Adipose tissue (tissue), 3 donors: ENCODE data around the gene RFX3. TPM values are rescaled to one million over a fixed set of nuclear protein-coding genes. Genes with fewer than 3 reads are reported as not detected.

ENCODE experiments used
- H3K27ac ChIP-seq: one replicate; pipeline ENCODE4 v1.5.1; 2013; ENCODE audit warnings: low read depth, low read length
- WGBS, 3 donors: extraction: QIAGEN DNeasy Blood & Tissue Kit; methylation state at CpG; one replicate each; pipeline ENCODE4 v1.1.7; 2013; 5-methylcytosine and 5-hydroxymethylcytosine counted together
- polyA plus RNA-seq, 3 donors: library from polyadenylated mRNA; stranded (reverse); fragments of 200-250 nt; gene quantifications; one replicate each; pipeline ENCODE4 v1.2.3, GENCODE V29; 2013
- donor health status: healthy with polysubstance abuse.
- donor health status: Bipolar disorder and iron deficiency.
- donor health status: healthy.

The RFX3 gene
- polyA plus RNA-seq, 3 donors: 0.79 to 1.3 (median 1.0) TPM

DNA sequence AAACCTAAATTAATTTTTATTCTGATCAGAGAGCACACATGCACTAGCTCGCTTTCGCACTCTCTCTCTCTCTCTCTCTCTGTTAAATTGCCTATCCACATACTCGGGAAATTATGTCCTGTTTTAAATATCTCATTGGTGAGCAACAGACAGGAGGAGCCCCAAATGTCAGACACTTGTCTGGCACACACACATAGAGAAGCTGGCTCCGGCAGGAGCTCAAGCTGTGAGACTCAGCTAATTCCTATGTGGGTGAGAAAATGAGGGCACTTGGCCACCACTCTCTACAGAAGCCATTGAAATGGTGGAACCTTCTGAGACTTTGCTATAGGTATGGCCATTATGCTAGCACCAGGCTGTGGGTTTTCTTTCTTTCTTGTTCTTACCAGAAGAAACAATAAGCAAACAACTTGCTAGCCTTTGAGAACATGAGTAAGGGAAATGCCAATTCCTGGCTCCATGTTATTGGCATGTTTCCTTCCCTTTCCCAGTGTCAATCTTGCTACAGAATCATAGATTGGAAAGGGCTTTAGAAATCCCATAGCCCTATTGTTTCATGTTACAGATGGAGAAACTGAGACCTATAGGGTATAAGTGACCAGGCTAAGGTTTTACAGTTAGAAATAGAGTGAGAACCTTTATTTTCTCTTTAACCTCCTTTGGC, 9.0 kb downstream of the RFX3 start:
- 90 to 91% (median 90%) methylated on average over 4 of the region's 4 CpGs for WGBS, 3 donors
- H3K27ac ChIP-seq: no peak overlapping the region

DNA sequence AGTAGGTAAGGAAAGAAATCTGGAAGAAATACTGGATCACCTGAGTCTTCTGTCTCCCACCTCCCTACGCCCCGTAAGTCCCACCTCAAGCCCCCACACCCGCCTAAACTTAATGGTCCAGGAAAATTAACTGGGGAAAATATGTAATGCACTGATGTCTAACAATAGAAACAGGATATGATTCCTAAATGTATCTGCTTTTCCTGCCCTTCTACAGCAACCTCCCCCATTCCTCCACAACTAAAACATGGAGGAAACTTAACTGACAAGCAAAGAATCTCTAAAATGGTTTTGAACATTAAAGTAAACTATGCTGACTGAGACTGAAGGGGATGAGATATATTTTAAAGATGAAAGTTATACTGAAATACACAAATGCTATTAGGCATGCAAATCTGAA, 10.4 kb downstream of the RFX3 start:
- WGBS, 3 donors: 85 to 92% (median 91%) methylated on average over 3 of the region's 3 CpGs
- no peak overlapping the region for H3K27ac ChIP-seq

DNA sequence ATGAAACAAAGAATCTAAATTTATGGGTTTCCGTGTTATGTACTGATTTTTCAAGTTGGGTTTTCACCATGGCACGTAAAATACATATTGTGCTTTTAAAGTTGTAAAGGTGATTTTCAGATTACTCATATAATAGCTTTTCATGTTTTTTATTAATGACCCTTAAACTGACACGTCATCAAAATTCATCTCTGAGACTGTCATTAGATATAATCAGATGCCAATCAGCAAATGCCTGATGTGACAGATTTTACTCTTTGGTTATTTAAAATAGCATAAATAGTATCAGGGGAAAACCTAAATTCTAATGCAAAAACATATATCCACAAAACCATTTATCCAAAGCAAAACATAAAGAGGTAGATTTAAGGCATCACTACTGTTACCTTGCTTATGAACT, 11.0 kb downstream of the RFX3 start:
- 94 to 97% (median 94%) methylated on average over 3 of the region's 3 CpGs for WGBS, 3 donors
- no peak overlapping the region for H3K27ac ChIP-seq

GRCh38 chr9:3513265-3513818, 12.5 kb downstream of the RFX3 start:
- 43 to 93% (median 49%) methylated on average over 2 of the region's 2 CpGs for WGBS, 3 donors
- no peak overlapping the region for H3K27ac ChIP-seq

DNA sequence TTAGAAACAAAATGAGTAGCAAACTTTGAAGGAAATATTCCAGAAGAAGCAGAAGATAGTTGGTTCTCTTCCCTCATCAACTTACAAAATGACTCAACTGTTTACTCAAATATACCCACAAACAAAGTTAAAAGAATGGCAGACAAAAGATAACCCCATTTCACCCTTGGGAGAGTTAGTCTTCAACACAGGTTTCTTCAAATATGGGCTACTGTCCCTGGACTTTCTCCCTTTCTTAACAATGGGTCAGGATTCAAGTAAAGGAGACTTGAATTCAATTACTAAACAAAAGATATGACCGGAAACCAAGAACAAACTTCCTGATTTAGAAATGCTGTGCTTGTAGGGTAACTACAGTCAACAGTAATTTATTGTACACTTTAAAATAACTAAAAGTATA, 14.2 kb downstream of the RFX3 start:
- no peak overlapping the region for H3K27ac ChIP-seq

GRCh38 chr9:3510796-3511195, 15.0 kb downstream of the RFX3 start:
- WGBS, 3 donors: 92 to 97% (median 96%) methylated on average over 1 of the region's 1 CpG
- no peak overlapping the region for H3K27ac ChIP-seq

More for the DNA sequence above, 14.2 kb downstream of the RFX3 start:
- WGBS, 3 donors: 46 to 56% (median 49%) methylated on average over 1 of the region's 1 CpG

- 73 to 97% (median 81%) methylated on average over 1 of the region's 1 CpG for WGBS, 3 donors
- no peak overlapping the region for H3K27ac ChIP-seq
Observed at GRCh38 chr9:3509926-3510325, 15.9 kb downstream of the RFX3 start.

DNA sequence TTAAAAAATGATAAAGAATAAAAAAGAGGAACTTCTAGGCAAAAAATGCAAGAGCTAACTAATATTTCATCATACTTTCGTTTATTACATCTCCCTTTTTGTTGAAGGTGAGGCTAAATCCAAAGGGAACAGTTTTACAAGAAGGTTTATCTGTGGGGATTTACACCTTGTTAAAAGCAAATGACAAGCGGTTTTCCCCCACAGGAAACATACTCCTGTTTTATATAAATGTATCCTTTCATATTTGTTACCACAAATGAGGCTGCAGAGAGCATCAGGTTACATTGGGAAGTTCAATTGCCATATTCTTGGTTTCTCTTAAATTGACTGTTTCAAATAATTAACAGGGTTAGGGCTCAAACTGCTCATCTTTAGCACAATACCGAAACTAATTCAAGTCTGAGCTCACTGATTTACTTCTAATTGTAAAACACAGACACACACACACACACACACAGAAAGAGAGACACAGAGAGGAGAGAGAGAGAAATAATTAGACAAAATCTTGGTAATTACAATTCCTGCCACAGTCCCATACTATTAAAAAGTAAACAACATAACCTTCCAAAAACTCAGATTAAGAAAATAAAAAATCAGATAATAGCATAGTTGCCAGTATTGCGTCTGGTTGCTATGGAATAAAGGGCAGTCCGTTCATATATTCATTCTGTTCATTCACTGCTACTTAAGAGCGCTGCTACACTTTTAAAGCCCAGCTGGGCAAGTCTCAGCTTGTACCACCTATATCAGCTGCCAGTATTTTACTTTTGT, 17.1 kb downstream of the RFX3 start:
- H3K27ac ChIP-seq: no peak overlapping the region
- WGBS, 3 donors: 68 to 71% (median 69%) methylated on average over 6 of the region's 6 CpGs

GRCh38 chr9:3508078-3508431, 17.7 kb downstream of the RFX3 start:
- WGBS, 3 donors: 43 to 79% (median 52%) methylated on average over 2 of the region's 2 CpGs
- no peak overlapping the region for H3K27ac ChIP-seq

- H3K27ac ChIP-seq: no peak overlapping the region
- WGBS, 3 donors: 64 to 91% (median 69%) methylated on average over 6 of the region's 6 CpGs
Observed at GRCh38 chr9:3507395-3508077, 18.3 kb downstream of the RFX3 start.

DNA sequence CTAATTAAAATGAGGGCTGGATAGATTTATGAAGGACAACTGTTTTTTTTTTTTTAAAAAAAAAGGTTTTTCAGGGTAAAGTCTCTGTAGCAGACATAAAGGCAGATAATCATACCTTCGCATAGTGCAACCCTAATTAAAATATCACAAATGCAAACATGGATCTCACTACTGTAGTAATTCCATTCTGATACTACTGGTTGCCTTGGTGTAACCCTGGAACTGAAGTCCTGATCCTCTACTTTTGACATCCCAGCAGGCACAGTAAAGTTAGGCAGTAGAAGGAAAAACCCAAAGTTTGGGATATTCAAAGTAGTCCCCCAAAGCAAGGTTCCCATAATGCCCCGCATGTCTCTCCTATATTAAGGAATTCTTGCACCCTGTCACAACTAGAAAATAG, 19.6 kb downstream of the RFX3 start:
- H3K27ac ChIP-seq: no peak overlapping the region
- WGBS, 3 donors: 88 to 100% (median 96%) methylated on average over 2 of the region's 2 CpGs

DNA sequence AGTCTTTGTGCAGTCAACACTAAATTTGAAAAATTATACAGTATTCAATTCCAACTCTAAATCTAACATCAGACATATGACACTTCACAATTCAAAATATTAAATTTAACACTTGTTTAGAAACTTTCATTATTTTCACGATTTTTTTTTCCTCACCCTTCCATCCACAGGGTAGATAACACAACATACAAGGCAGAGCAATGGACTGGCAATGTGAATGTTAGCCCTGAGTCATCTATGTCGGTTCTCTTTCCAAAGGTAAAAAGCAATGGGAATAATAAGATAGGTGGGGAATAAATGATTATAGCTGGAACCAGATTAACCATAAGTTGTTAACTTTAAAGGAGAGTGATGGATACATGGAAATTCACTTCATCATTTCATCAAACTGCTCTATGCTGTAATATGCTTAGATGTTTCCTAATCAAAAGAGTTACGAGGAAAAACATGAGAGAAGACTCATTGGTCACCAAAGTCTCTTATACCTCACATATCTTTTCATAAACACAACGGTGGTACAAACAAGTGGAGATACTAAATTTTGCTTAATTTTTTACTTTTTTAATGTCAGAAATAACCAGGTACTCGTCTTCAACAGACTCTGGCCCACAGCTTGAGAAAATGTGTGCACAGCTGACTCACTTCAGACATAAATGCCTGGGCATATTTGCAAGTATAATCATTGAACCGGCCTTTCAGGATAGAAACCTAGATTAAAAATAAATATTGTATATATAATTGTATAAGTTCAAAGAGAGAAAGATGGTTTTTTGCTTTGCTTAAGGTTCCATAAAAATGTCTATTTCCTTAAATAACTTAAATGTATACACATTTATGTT, 23.0 kb downstream of the RFX3 start:
- 78 to 90% (median 88%) methylated on average over 6 of the region's 6 CpGs for WGBS, 3 donors
- H3K27ac ChIP-seq: no peak overlapping the region

DNA sequence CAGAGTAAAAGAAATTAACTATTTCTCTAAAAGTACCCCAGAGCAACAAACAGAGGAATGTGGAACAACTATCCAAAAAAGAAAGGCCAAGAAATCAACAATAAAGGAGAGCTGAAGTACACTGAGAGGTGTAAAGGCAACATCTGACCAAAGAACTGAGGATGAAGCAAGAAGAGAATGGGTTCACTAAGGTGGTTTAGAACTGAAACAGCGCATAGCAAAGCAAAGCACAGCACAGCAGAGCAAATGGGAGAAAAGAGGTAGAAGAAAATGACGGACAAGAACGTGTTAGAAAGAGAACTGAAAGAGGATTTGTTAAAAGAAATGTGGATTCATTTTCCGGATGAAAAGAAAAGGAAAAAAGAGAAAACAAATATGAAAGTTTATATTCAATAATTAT, 25.8 kb downstream of the RFX3 start:
- WGBS, 3 donors: 85 to 96% (median 94%) methylated on average over 4 of the region's 4 CpGs
- H3K27ac ChIP-seq: no peak overlapping the region

- no peak overlapping the region for H3K27ac ChIP-seq
- WGBS, 3 donors: 78 to 82% (median 81%) methylated on average over 3 of the region's 3 CpGs
Observed at GRCh38 chr9:3498691-3499090, 27.1 kb downstream of the RFX3 start.

- no peak overlapping the region for H3K27ac ChIP-seq
- 90 to 95% (median 95%) methylated on average over 4 of the region's 4 CpGs for WGBS, 3 donors
Observed at GRCh38 chr9:3497857-3498256, 27.9 kb downstream of the RFX3 start.

GRCh38 chr9:3497401-3497800, 28.4 kb downstream of the RFX3 start:
- no peak overlapping the region for H3K27ac ChIP-seq
- WGBS, 3 donors: 75 to 92% (median 79%) methylated on average over 2 of the region's 2 CpGs

GRCh38 chr9:3495855-3496254, 29.9 kb downstream of the RFX3 start:
- 80 to 88% (median 86%) methylated on average over 3 of the region's 3 CpGs for WGBS, 3 donors
- H3K27ac ChIP-seq: no peak overlapping the region

DNA sequence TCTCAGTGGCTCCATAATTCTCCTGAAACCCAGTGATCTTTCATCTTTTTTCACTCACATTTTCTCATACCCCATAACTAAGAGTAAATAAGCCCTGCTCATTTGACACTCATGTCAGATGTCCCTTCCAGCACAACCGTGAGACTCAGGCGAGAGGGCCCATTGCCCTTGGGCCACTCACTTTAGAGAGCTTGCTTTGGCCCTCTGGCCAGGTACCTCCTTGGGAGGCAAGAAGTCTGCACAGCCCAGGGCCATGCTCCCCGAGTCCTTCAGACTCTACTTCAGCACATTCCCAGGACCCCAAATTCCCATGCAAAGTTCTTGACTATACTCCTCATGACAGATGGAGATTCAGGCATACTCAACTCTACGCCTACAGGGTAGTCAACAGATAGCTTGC, 33.6 kb downstream of the RFX3 start:
- no peak overlapping the region for H3K27ac ChIP-seq
- 97 to 100% (median 98%) methylated on average over 4 of the region's 4 CpGs for WGBS, 3 donors
